Activated T-cell treated with anti-CD3 and anti-CD28 coated beads, Interleukin-2, amount 50 U/mL, for 1 hour (primary cell): ENCODE measurements around the gene LRRK1.
A peak's percentile ranks its signal among the peaks of the same experiment; 100 is the strongest.
"Not testable (repeated sequence)": the region's sequence is repeated elsewhere in the genome, so short reads cannot be mapped to it uniquely, and the experiment has no call there.

Source experiments
- DNase-seq: peaks from one replicate; pipeline ENCODE4 v3.0.0-alpha.2; 2020

LRRK1 gene

GRCh38 chr15:101086394-101087171 lies 167.4 kb downstream of the LRRK1 start:
- DNase-seq, result no peak

- DNase-seq, result no peak
Measured at GRCh38 chr15:101087172-101087769, 168.1 kb downstream of the LRRK1 start.

GRCh38 chr15:101088271-101088670 lies 169.1 kb downstream of the LRRK1 start:
- DNase-seq, result no peak

GRCh38 chr15:101088788-101089578 lies 169.8 kb downstream of the LRRK1 start:
- DNase-seq, result peak; percentile 85

- no peak for DNase-seq
Measured at GRCh38 chr15:101089579-101090427, 170.6 kb downstream of the LRRK1 start.

GRCh38 chr15:101090428-101090790 lies 171.3 kb downstream of the LRRK1 start:
- DNase-seq, result no peak

- DNase-seq, result no peak
Measured at GRCh38 chr15:101091080-101092017, 172.2 kb downstream of the LRRK1 start.

GRCh38 chr15:101092156-101092866 lies 173.2 kb downstream of the LRRK1 start:
- no peak for DNase-seq

GRCh38 chr15:101092867-101093202 lies 173.7 kb downstream of the LRRK1 start:
- no peak for DNase-seq

GRCh38 chr15:101093958-101094357 lies 174.8 kb downstream of the LRRK1 start:
- DNase-seq, result no peak

GRCh38 chr15:101095796-101096406 lies 176.7 kb downstream of the LRRK1 start:
- not testable (repeated sequence) for DNase-seq

GRCh38 chr15:101097111-101097510 lies 178.0 kb downstream of the LRRK1 start:
- DNase-seq, result no peak

GRCh38 chr15:101099183-101099582 lies 180.0 kb downstream of the LRRK1 start:
- no peak for DNase-seq

GRCh38 chr15:101100118-101100517 lies 181.0 kb downstream of the LRRK1 start:
- no peak for DNase-seq

GRCh38 chr15:101100593-101101442 lies 181.7 kb downstream of the LRRK1 start:
- no peak for DNase-seq

GRCh38 chr15:101101676-101102075 lies 182.5 kb downstream of the LRRK1 start:
- no peak for DNase-seq

- DNase-seq, result no peak
Measured at GRCh38 chr15:101102746-101103145, 183.6 kb downstream of the LRRK1 start.

GRCh38 chr15:101103598-101103997 lies 184.4 kb downstream of the LRRK1 start:
- no peak for DNase-seq

GRCh38 chr15:101104141-101104540 lies 185.0 kb downstream of the LRRK1 start:
- no peak for DNase-seq
